HCT116 (cell line): ENCODE results near the gene CELF2. TPM values are rescaled to one million over a fixed set of nuclear protein-coding genes. Genes with fewer than 3 reads are reported as not detected.

Source experiments
- ATAC-seq: fragments of 200-7000 bp; cut with Tn5 transposase; 2 replicates; pipeline ENCODE4 v1.9.1; 2020; ENCODE audit warnings: mild to moderate bottlenecking, moderate library complexity
- BruUV-seq: library from RNA; stranded (reverse); fragments of 400-500 nt; replicated peaks from 2 replicates; lab custom pipeline; 2021; lab: Mats Ljungman, UMichigan
- CTCF ChIA-PET: fragments of 300-600 bp; sonication (Branson Sonifier 250); formaldehyde crosslinking; loops from one replicate; lab custom pipeline; 2021; ENCODE audit warnings: antibody characterized with exemption; lab: Charles Lee
- POLR2A ChIA-PET: fragments of 300-600, 350-600 bp; sonication (Branson Sonifier 250); formaldehyde crosslinking; loops from one replicate; lab custom pipeline; 2021; ENCODE audit warnings: antibody characterized with exemption; lab: Charles Lee
- RAD21 ChIA-PET, 2 experiments: fragments of 300-600 bp; sonication (Branson Sonifier 250); formaldehyde crosslinking; loops; one replicate each; lab custom pipeline; 2023; ENCODE audit warnings: low total read pairs in 2 of 2; ENCODE audit not compliant: uncharacterized antibody in 2 of 2, unreplicated experiment in 2 of 2, low non-redundant PET in 1 of 2; lab: Charles Lee
- DNase-seq: peaks from one replicate; pipeline ENCODE4 v3.0.0-alpha.2; 2010; ENCODE audit warnings: low read depth, low spot score
- H2AFZ ChIP-seq: fragments of 200-600 bp; shearing (Covaris generic), sonication (generic); 2 replicates; pipeline ENCODE4 v1.6.1; 2017; ENCODE audit warnings: low read depth, mixed run types, mixed read lengths, antibody characterized with exemption, low read length; ENCODE audit not compliant: poor library complexity, severe bottlenecking
- H3K27ac ChIP-seq: 2 replicates; pipeline ENCODE4 v1.5.1; 2012; ENCODE audit warnings: low read depth, low read length
- H3K27me3 ChIP-seq: fragments of 200-600 bp; sonication (generic); 2 replicates; pipeline ENCODE4 v1.6.1; 2016; ENCODE audit warnings: mixed run types, low read length, mixed read lengths; ENCODE audit not compliant: insufficient read depth
- H3K36me3 ChIP-seq, 2 experiments: fragments of 200-500 bp in 1 of 2; fragments of 200-600 bp in 1 of 2; sonication (Bioruptor generic) in 1 of 2; sonication (generic) in 1 of 2; 2 replicates each; pipeline versions ENCODE4 v1.5.1 to v1.6.1; 2014 to 2016; ENCODE audit warnings: low read length in 2 of 2, inconsistent platforms in 1 of 2, mixed read lengths in 1 of 2, mixed run types in 1 of 2; ENCODE audit not compliant: insufficient read depth in 2 of 2, control insufficient read depth in 1 of 2
- H3K4me1 ChIP-seq, 2 experiments: fragments of 200-600 bp in 1 of 2; sonication (generic) in 1 of 2; 2 replicates each; pipeline versions ENCODE4 v1.5.1 to v1.6.1; 2012 to 2017; ENCODE audit warnings: low read length in 2 of 2, inconsistent platforms in 1 of 2, mild to moderate bottlenecking in 1 of 2, mixed read lengths in 1 of 2, mixed run types in 1 of 2, moderate library complexity in 1 of 2; ENCODE audit not compliant: insufficient read depth in 2 of 2, control insufficient read depth in 1 of 2
- H3K4me2 ChIP-seq: fragments of 200-600 bp; sonication (generic); 2 replicates; pipeline ENCODE4 v1.6.1; 2017; ENCODE audit warnings: mixed run types, low read length, mixed read lengths
- H3K4me3 ChIP-seq, 2 experiments: fragments of 200-600 bp in 1 of 2; sonication (generic) in 1 of 2; replicated peaks in 1 of 2; 2 replicates each; pipeline ENCODE4 v1.5.1; 2011 to 2016; ENCODE audit warnings: low read length in 2 of 2, control low read depth in 1 of 2, low read depth in 1 of 2, mild to moderate bottlenecking in 1 of 2, mixed read lengths in 1 of 2, mixed run types in 1 of 2
- H3K79me2 ChIP-seq: fragments of 200-600 bp; sonication (generic); 2 replicates; pipeline ENCODE4 v1.6.1; 2017; ENCODE audit warnings: mild to moderate bottlenecking, mixed run types, low read length, moderate library complexity, mixed read lengths; ENCODE audit not compliant: insufficient read depth
- H3K9ac ChIP-seq: fragments of 200-600 bp; sonication (generic); 2 replicates; pipeline ENCODE4 v1.6.1; 2016; ENCODE audit warnings: low read length, mixed read lengths
- H3K9me2 ChIP-seq: fragments of 200-600 bp; sonication (generic), shearing (Covaris generic); 2 replicates; pipeline ENCODE4 v1.6.1; 2017; ENCODE audit warnings: mixed run types, mild to moderate bottlenecking, moderate library complexity; ENCODE audit not compliant: insufficient read depth
- H3K9me3 ChIP-seq, 2 experiments: fragments of 200-500 bp in 1 of 2; fragments of 200-600 bp in 1 of 2; sonication (Bioruptor generic) in 1 of 2; sonication (generic) in 1 of 2; 2 replicates each; pipeline ENCODE4 v1.6.1; 2014 to 2017; ENCODE audit warnings: low read length in 2 of 2, mixed read lengths in 2 of 2, inconsistent platforms in 1 of 2, low read depth in 1 of 2, mild to moderate bottlenecking in 1 of 2, mixed run types in 1 of 2, moderate library complexity in 1 of 2; ENCODE audit not compliant: control insufficient read depth in 1 of 2, insufficient read depth in 1 of 2
- H4K20me1 ChIP-seq: fragments of 200-600 bp; sonication (generic), shearing (Covaris generic); 2 replicates; pipeline ENCODE4 v1.6.1; 2017; ENCODE audit warnings: mixed run types, mild to moderate bottlenecking, moderate library complexity; ENCODE audit not compliant: insufficient read depth
- CEBPB ChIP-seq: IDR thresholded peaks from 2 replicates; pipeline ENCODE4 v1.6.1; 2012; ENCODE audit warnings: low read depth
- CTCF ChIP-seq, 3 experiments: fragments of 200-600 bp in 1 of 3; sonication (generic) in 1 of 3; IDR thresholded peaks in 2 of 3; conservative IDR thresholded peaks in 1 of 3; 2 replicates each; pipeline ENCODE4 v1.5.1; 2012 to 2017; ENCODE audit warnings: low read depth in 2 of 3, low read length in 2 of 3, antibody characterized with exemption in 1 of 3, borderline replicate concordance in 1 of 3, control low read depth in 1 of 3, mild to moderate bottlenecking in 1 of 3, mixed read lengths in 1 of 3, mixed run types in 1 of 3, moderate library complexity in 1 of 3; ENCODE audit not compliant: insufficient read depth in 1 of 3
- EGR1 ChIP-seq: IDR thresholded peaks from 2 replicates; pipeline ENCODE4 v1.6.1; 2012; ENCODE audit warnings: low read depth
- EZH2 ChIP-seq: fragments of 200-600 bp; sonication (generic); IDR thresholded peaks from 2 replicates; pipeline ENCODE4 v1.6.1; 2017; ENCODE audit warnings: antibody characterized with exemption, mixed run types
- EZH2phosphoT487 ChIP-seq: fragments of 200-600 bp; IDR thresholded peaks from 2 replicates; pipeline ENCODE4 v1.6.1; 2018; ENCODE audit warnings: antibody characterized with exemption, borderline replicate concordance
- FOSL1 ChIP-seq: IDR thresholded peaks from 2 replicates; pipeline ENCODE4 v1.6.1; 2012; ENCODE audit warnings: low read depth
- RAD21 ChIP-seq: IDR thresholded peaks from 2 replicates; pipeline ENCODE4 v1.6.1; 2012; ENCODE audit warnings: low read depth, mild to moderate bottlenecking
- SIN3A ChIP-seq: IDR thresholded peaks from 2 replicates; pipeline ENCODE4 v1.6.1; 2012; ENCODE audit warnings: low read depth
- SP1 ChIP-seq: IDR thresholded peaks from 2 replicates; pipeline ENCODE4 v1.6.1; 2012; ENCODE audit warnings: low read depth
- SRF ChIP-seq: IDR thresholded peaks from 2 replicates; pipeline ENCODE4 v1.6.1; 2012; ENCODE audit warnings: low read depth
- TCF7L2 ChIP-seq: IDR thresholded peaks from 2 replicates; pipeline ENCODE4 v1.7.0; 2011; ENCODE audit warnings: borderline replicate concordance, inconsistent platforms; ENCODE audit not compliant: insufficient read depth, insufficient read length; ENCODE audit errors: extremely low read depth
- ZFX ChIP-seq: fragments of 450-650 bp; IDR thresholded peaks from 2 replicates; pipeline ENCODE4 v1.6.1; 2017
- intact Hi-C: fragments of 100-400 bp; cut with micrococcal nuclease; formaldehyde crosslinking; loops from 2 replicates; pipeline ENCODE4 v1.10.0; 2022
- total RNA-seq: library from RNA; stranded (reverse); gene quantifications from one replicate; pipeline ENCODE4 v1.2.1, GENCODE V29; 2021; ENCODE audit not compliant: unreplicated experiment
- TF ChIP-seq, protein P1 (sequence below): IDR thresholded peaks from 2 replicates; pipeline ENCODE4 v1.6.1; 2012

Gene CELF2
- total RNA-seq, 1 experiment from 2014 or later: 0.66 TPM

- Histone ChIP-seq H3K4me2 (no peak overlapping the region), H3K9ac (no peak overlapping the region)
- TF ChIP-seq CEBPB (no peak), SIN3A (no peak), SRF (no peak), EZH2 (no peak), TCF7L2 (no peak), CTCF (IDR thresholded peaks at IDR 0.05 in 2 of 3, conservative IDR thresholded peaks at IDR 0.05 in 1 of 3; ENCODE audit: borderline replicate concordance in 1 of 3, insufficient read depth in 1 of 3, low read depth in 2 of 3, low read length in 2 of 3) (no peak), FOSL1 (no peak), RAD21 (no peak), ZFX (no peak), EZH2phosphoT487 (no peak), EGR1 (no peak), SP1 (no peak)
- TF ChIP-seq, protein P1, sequence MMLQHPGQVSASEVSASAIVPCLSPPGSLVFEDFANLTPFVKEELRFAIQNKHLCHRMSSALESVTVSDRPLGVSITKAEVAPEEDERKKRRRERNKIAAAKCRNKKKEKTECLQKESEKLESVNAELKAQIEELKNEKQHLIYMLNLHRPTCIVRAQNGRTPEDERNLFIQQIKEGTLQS: no peak
- TF ChIP-seq, all 23 proteins: peak for 0
- H3K4me3 ChIP-seq: no peak overlapping the region
- DNase-seq (no peak), ATAC-seq (no peak)
- H2AFZ ChIP-seq: no peak overlapping the region
- H3K79me2 ChIP-seq: no peaks in the 10 kb centered on the region
- H3K27me3 ChIP-seq: no peaks in the 10 kb centered on the region
- no peaks in the 10 kb centered on the region for H3K9me2 ChIP-seq
- no peaks in the 10 kb centered on the region for H4K20me1 ChIP-seq
- H3K9me3 ChIP-seq: peaks cover 0 to 6% of the 10 kb centered on the region in 2 experiments; a peak in 2 of 4 replicates
- ChIA-PET POLR2A (no interaction called here), CTCF (no interaction called here), RAD21 (no interaction called here)
- no peak overlapping the region for H3K27ac ChIP-seq
- H3K36me3 ChIP-seq: no peaks in the 10 kb centered on the region
- intact Hi-C loops: no loop called here
- no TSS peak for BruUV-seq
- H3K4me1 ChIP-seq: no peaks in the 10 kb centered on the region
These were observed 25.4 kb downstream of the CELF2 start for GRCh38 chr10:11043039-11043438.
